ENCODE data around the gene MILR1. TPM values are rescaled to one million over a fixed set of nuclear protein-coding genes. Genes with fewer than 3 reads are reported as not detected.
A peak's percentile ranks its signal among the peaks of the same experiment; 100 is the strongest.

The MILR1 gene
- total and polyA plus RNA-seq, 2 experiments from 2014 or later: 0.39 TPM; not detected in 1

DNA sequence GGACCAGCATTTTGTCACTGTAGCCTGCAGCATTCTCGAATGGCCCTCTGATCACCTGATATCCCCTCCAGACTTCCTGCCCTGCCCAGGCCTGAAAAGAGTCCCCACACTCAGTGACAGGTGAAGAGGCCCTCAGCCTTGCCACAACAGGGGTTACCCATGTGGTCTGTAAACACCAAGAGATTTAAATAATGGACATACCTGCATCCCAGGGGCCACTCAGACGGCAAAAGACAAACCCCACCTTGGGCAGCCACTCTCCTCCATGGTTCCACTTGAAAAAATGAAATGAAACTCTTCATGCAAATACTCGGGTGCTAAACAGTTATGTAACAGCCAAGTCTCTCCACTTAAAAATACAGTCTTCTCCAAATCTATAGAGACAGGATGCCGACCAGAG lies 35.4 kb upstream of the MILR1 start:
- H2AFZ ChIP-seq: no peak overlapping the region; the same call in 1 of the 2 replicates
- Mint-ChIP-seq H3K4me3 (no peak overlapping the region), H3K4me1 (peaks cover 31% of the 10 kb centered on the region), H3K27ac (peak overlapping the region; percentile 50), H3K9me3 (peaks cover 3% of the 10 kb centered on the region; the same call in 2 of the 3 replicates), H3K36me3 (ENCODE audit: low read depth) (no peaks in the 10 kb centered on the region), H3K27me3 (ENCODE audit: insufficient read depth, low read depth, poor library complexity) (peaks cover 7% of the 10 kb centered on the region)
- peak overlapping the region; percentile 12; the same call in 1 of the 2 replicates for H3K4me2 ChIP-seq
- H3K9me2 ChIP-seq (ENCODE audit: insufficient read depth): no peaks in the 10 kb centered on the region
- no peak overlapping the region for H3K4me3 ChIP-seq
- peaks cover 17% of the 10 kb centered on the region; the same call in 1 of the 2 replicates for H3K4me1 ChIP-seq (ENCODE audit: insufficient read depth)
- H4K20me1 ChIP-seq (replicated peaks; ENCODE audit: insufficient read depth): no peaks in the 10 kb centered on the region
- H3K27ac ChIP-seq (ENCODE audit: low read depth): peak overlapping the region; percentile 35
- no peaks in the 10 kb centered on the region for H3K36me3 ChIP-seq (ENCODE audit: insufficient read depth)
- H3K27me3 ChIP-seq (ENCODE audit: insufficient read depth): no peaks in the 10 kb centered on the region
- ATAC-seq (no peak), DNase-seq (ENCODE audit: low spot score) (peak; percentile 13)
- TF ChIP-seq, protein P1, sequence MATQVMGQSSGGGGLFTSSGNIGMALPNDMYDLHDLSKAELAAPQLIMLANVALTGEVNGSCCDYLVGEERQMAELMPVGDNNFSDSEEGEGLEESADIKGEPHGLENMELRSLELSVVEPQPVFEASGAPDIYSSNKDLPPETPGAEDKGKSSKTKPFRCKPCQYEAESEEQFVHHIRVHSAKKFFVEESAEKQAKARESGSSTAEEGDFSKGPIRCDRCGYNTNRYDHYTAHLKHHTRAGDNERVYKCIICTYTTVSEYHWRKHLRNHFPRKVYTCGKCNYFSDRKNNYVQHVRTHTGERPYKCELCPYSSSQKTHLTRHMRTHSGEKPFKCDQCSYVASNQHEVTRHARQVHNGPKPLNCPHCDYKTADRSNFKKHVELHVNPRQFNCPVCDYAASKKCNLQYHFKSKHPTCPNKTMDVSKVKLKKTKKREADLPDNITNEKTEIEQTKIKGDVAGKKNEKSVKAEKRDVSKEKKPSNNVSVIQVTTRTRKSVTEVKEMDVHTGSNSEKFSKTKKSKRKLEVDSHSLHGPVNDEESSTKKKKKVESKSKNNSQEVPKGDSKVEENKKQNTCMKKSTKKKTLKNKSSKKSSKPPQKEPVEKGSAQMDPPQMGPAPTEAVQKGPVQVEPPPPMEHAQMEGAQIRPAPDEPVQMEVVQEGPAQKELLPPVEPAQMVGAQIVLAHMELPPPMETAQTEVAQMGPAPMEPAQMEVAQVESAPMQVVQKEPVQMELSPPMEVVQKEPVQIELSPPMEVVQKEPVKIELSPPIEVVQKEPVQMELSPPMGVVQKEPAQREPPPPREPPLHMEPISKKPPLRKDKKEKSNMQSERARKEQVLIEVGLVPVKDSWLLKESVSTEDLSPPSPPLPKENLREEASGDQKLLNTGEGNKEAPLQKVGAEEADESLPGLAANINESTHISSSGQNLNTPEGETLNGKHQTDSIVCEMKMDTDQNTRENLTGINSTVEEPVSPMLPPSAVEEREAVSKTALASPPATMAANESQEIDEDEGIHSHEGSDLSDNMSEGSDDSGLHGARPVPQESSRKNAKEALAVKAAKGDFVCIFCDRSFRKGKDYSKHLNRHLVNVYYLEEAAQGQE (IDR thresholded peaks at IDR 0.05; ENCODE audit: unreplicated experiment): no peak
- TF ChIP-seq ZNF114 (CRISPR knock-in tag; IDR thresholded peaks at IDR 0.05): no peak
- TF ChIP-seq, protein P2, sequence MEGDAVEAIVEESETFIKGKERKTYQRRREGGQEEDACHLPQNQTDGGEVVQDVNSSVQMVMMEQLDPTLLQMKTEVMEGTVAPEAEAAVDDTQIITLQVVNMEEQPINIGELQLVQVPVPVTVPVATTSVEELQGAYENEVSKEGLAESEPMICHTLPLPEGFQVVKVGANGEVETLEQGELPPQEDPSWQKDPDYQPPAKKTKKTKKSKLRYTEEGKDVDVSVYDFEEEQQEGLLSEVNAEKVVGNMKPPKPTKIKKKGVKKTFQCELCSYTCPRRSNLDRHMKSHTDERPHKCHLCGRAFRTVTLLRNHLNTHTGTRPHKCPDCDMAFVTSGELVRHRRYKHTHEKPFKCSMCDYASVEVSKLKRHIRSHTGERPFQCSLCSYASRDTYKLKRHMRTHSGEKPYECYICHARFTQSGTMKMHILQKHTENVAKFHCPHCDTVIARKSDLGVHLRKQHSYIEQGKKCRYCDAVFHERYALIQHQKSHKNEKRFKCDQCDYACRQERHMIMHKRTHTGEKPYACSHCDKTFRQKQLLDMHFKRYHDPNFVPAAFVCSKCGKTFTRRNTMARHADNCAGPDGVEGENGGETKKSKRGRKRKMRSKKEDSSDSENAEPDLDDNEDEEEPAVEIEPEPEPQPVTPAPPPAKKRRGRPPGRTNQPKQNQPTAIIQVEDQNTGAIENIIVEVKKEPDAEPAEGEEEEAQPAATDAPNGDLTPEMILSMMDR (conservative IDR thresholded peaks at IDR 0.05; ENCODE audit: low read depth in 2 of 2): no peak
- TF ChIP-seq, protein P3, sequence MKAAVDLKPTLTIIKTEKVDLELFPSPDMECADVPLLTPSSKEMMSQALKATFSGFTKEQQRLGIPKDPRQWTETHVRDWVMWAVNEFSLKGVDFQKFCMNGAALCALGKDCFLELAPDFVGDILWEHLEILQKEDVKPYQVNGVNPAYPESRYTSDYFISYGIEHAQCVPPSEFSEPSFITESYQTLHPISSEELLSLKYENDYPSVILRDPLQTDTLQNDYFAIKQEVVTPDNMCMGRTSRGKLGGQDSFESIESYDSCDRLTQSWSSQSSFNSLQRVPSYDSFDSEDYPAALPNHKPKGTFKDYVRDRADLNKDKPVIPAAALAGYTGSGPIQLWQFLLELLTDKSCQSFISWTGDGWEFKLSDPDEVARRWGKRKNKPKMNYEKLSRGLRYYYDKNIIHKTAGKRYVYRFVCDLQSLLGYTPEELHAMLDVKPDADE (IDR thresholded peaks at IDR 0.05): no peak
- TF ChIP-seq, protein P4, sequence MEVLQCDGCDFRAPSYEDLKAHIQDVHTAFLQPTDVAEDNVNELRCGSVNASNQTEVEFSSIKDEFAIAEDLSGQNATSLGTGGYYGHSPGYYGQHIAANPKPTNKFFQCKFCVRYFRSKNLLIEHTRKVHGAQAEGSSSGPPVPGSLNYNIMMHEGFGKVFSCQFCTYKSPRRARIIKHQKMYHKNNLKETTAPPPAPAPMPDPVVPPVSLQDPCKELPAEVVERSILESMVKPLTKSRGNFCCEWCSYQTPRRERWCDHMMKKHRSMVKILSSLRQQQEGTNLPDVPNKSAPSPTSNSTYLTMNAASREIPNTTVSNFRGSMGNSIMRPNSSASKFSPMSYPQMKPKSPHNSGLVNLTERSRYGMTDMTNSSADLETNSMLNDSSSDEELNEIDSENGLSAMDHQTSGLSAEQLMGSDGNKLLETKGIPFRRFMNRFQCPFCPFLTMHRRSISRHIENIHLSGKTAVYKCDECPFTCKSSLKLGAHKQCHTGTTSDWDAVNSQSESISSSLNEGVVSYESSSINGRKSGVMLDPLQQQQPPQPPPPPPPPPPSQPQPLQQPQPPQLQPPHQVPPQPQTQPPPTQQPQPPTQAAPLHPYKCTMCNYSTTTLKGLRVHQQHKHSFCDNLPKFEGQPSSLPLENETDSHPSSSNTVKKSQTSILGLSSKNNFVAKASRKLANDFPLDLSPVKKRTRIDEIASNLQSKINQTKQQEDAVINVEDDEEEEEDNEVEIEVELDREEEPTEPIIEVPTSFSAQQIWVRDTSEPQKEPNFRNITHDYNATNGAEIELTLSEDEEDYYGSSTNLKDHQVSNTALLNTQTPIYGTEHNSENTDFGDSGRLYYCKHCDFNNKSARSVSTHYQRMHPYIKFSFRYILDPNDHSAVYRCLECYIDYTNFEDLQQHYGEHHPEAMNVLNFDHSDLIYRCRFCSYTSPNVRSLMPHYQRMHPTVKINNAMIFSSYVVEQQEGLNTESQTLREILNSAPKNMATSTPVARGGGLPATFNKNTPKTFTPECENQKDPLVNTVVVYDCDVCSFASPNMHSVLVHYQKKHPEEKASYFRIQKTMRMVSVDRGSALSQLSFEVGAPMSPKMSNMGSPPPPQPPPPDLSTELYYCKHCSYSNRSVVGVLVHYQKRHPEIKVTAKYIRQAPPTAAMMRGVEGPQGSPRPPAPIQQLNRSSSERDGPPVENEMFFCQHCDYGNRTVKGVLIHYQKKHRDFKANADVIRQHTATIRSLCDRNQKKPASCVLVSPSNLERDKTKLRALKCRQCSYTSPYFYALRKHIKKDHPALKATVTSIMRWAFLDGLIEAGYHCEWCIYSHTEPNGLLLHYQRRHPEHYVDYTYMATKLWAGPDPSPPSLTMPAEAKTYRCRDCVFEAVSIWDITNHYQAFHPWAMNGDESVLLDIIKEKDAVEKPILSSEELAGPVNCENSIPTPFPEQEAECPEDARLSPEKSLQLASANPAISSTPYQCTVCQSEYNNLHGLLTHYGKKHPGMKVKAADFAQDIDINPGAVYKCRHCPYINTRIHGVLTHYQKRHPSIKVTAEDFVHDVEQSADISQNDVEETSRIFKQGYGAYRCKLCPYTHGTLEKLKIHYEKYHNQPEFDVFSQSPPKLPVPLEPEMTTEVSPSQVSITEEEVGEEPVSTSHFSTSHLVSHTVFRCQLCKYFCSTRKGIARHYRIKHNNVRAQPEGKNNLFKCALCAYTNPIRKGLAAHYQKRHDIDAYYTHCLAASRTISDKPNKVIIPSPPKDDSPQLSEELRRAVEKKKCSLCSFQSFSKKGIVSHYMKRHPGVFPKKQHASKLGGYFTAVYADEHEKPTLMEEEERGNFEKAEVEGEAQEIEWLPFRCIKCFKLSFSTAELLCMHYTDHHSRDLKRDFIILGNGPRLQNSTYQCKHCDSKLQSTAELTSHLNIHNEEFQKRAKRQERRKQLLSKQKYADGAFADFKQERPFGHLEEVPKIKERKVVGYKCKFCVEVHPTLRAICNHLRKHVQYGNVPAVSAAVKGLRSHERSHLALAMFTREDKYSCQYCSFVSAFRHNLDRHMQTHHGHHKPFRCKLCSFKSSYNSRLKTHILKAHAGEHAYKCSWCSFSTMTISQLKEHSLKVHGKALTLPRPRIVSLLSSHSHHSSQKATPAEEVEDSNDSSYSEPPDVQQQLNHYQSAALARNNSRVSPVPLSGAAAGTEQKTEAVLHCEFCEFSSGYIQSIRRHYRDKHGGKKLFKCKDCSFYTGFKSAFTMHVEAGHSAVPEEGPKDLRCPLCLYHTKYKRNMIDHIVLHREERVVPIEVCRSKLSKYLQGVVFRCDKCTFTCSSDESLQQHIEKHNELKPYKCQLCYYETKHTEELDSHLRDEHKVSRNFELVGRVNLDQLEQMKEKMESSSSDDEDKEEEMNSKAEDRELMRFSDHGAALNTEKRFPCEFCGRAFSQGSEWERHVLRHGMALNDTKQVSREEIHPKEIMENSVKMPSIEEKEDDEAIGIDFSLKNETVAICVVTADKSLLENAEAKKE (CRISPR knock-in tag; IDR thresholded peaks at IDR 0.05): no peak
- no peak for TF ChIP-seq EZH2 (IDR thresholded peaks at IDR 0.05; ENCODE audit: low read depth, unreplicated experiment)
- no peak for TF ChIP-seq CREB1 (CRISPR knock-in tag; IDR thresholded peaks at IDR 0.05; ENCODE audit: low read depth)
- TF ChIP-seq JUNB (IDR thresholded peaks at IDR 0.05; ENCODE audit: unreplicated experiment): no peak
- no peak for TF ChIP-seq STAT1 (IDR thresholded peaks at IDR 0.05; ENCODE audit: unreplicated experiment)
- TF ChIP-seq POLR2AphosphoS5 (IDR thresholded peaks at IDR 0.05; ENCODE audit: low read depth): no peak
- no peak for TF ChIP-seq NANOG (IDR thresholded peaks at IDR 0.05; ENCODE audit: borderline replicate concordance)
- no peak for TF ChIP-seq ZNF331 (CRISPR knock-in tag; IDR thresholded peaks at IDR 0.05; ENCODE audit: low read depth)
- TF ChIP-seq EZH2phosphoT487 (IDR thresholded peaks at IDR 0.05; ENCODE audit: unreplicated experiment): no peak
- no peaks in the 10 kb centered on the region for H3K79me2 ChIP-seq (replicated peaks; ENCODE audit: insufficient read depth)
- peaks cover 8% of the 10 kb centered on the region; the same call in 1 of the 2 replicates for H3F3A ChIP-seq (replicated peaks; ENCODE audit: low read depth)
